Adrenal gland (tissue), 12 donors: Measurements from ENCODE around the gene ZDHHC16. TPM values are rescaled to one million over a fixed set of nuclear protein-coding genes. Genes with fewer than 3 reads are reported as not detected.

Experiments used
- DNase-seq, 7 donors: peaks; one replicate each; pipeline ENCODE4 v3.0.0-alpha.2; 2019 to 2020
- H3K27ac ChIP-seq, 5 donors: fragments of 200-600 bp; sonication (generic) in 4 of 5; 1 replicate in 3 of 5; 2 replicates in 2 of 5; pipeline versions ENCODE4 v1.5.1 to v1.8.0; 2016 to 2020; ENCODE audit warnings: mild to moderate bottlenecking in 1 of 5
- H3K27me3 ChIP-seq: fragments of 200-600 bp; 2 replicates; pipeline ENCODE4 v1.8.0; 2021
- H3K36me3 ChIP-seq, 2 donors: fragments of 200-600 bp; replicated peaks in 1 of 2; 1 replicate in 1 of 2; 2 replicates in 1 of 2; pipeline versions ENCODE4 v1.5.1 to v1.8.0; 2018 to 2022
- H3K4me1 ChIP-seq, 2 donors: fragments of 200-600 bp; replicated peaks in 1 of 2; 1 replicate in 1 of 2; 2 replicates in 1 of 2; pipeline versions ENCODE4 v1.5.1 to v1.8.0; 2018 to 2021
- H3K4me3 ChIP-seq, 4 donors: fragments of 200-600 bp; sonication (generic) in 3 of 4; one replicate each; pipeline ENCODE4 v1.5.1; 2016 to 2018
- H3K9me3 ChIP-seq, 3 donors: fragments of 200-600 bp; sonication (generic) in 1 of 3; replicated peaks in 1 of 3; 1 replicate in 2 of 3; 2 replicates in 1 of 3; pipeline versions ENCODE4 v1.5.1 to v1.8.0; 2016 to 2021
- POLR2A ChIP-seq, 2 donors: fragments of 450-650 bp; IDR thresholded peaks; one replicate each; pipeline ENCODE4 v1.6.1; 2017; ENCODE audit warnings: antibody characterized with exemption in 2 of 2, mild to moderate bottlenecking in 2 of 2, moderate library complexity in 1 of 2
- WGBS, 4 donors: extraction: QIAGEN DNeasy Blood & Tissue Kit in 2 of 4; methylation state at CpG; one replicate each; pipeline versions ENCODE4 v1.1.5 to v1.1.7; 2013 to 2017; 5-methylcytosine and 5-hydroxymethylcytosine counted together
- intact Hi-C, 2 donors: fragments of 100-400 bp; cut with DNase I; formaldehyde crosslinking; loops; one replicate each; pipeline versions ENCODE4 v1.14.1 to v1.15.0; 2022 to 2023
- polyA plus RNA-seq, 3 donors: library from polyadenylated mRNA; stranded (reverse); fragments of 200-250 nt in 2 of 3; fragments of 350-450 nt in 1 of 3; fragmentation: Illumina TruSeq in 1 of 3; extraction: RNeasy Lipid Tissue Mini Kit (QIAGEN cat#74804) in 1 of 3; gene quantifications; one replicate each; pipeline ENCODE4 v1.2.3, GENCODE V29; 2013 to 2014
- small RNA-seq, 2 donors: library from RNA; depleted of rRNA; stranded (forward); fragments of <200 nt; gene quantifications; one replicate each; pipeline ENCODE3, GENCODE V24; 2016
- total RNA-seq, 9 donors: library from RNA; depleted of rRNA in 4 of 9; stranded (reverse); fragments of >200 nt in 4 of 9; fragments of 120-200 nt in 1 of 9; fragmentation: NEBNext Ultra II Directional in 1 of 9; extraction: Animal tissue kit (Norgen Biotek cat#: 25700) in 1 of 9; gene quantifications; one replicate each; pipeline versions ENCODE4 v1.1.0 to v1.2.4, GENCODE V29; 2013 to 2023
- TF ChIP-seq, protein P1 (sequence below), 6 experiments: fragments of 450-650 bp in 4 of 6; fragments of 200-600 bp in 2 of 6; sonication (generic) in 1 of 6; IDR thresholded peaks; 1 replicate in 5 of 6; 2 replicates in 1 of 6; pipeline versions ENCODE4 v1.5.1 to v1.8.0; 2016 to 2021; ENCODE audit warnings: antibody characterized with exemption in 6 of 6, mild to moderate bottlenecking in 2 of 6, moderate library complexity in 1 of 6
- donor health status: healthy with polysubstance abuse.
- donor health status: Bipolar disorder and iron deficiency.
- donor health status: DM: yes; HTN: yes; CAD: no.
- donor health status: DM: no; HTN: no; CAD: no.
- donor health status: DM: no; HTN: no; CAD: no.
- donor health status: DM: yes; HTN: yes; CAD: no.

Gene ZDHHC16
- total and polyA plus RNA-seq, 12 donors: 18.8 to 58.7 (median 27.8) TPM

DNA sequence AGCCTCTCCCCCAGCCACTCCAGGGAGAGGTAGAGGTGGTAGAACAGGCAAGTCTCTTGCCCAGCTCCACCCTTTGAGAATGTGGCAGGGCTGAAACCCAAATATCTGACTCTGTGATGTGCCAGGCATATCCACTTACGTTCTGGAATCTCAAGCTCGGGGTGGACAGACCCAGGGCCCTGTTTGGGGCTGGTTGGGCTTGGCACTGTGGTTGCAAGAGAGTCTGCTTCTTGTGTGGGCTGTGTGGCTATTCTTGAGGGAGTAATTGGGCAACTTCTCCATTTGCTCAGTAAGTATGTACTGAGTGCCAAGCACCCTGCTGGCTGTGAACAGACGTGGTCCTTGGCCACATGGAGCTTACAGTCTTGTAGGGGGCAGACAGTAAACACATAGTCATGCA is 57.4 kb downstream of the ZDHHC16 start:
- peaks cover 9 to 10% of the 10 kb centered on the region in 2 donors for H3K4me1 ChIP-seq
- intact Hi-C loops: loop anchor here in 1 of 2 donors (5.0 kb wide), 1 partner anchor 39 kb away; no protein-coding TSS in a partner anchor

DNA sequence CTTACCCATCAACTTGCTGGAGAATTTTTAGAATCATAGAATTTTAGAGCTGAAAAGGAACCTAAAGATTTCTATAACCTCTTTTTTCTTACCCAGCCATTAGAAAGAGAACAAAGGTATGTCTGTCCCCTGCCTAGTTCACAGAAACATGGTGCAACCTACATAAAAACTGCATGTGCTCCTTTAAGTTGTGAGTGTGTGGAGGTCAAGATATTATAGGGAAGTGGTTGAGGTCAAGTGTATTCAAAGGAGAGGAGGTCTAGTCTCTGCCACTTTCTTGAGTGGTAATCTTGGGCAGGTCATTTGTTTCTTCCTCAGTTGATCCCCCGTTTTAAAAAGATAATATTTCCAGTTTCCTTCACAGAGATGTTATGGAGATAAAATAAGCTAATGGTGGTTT is 59.2 kb downstream of the ZDHHC16 start:
- no peak overlapping the region for H3K27ac ChIP-seq
- intact Hi-C loops: no loop called here
- 65 to 75% (median 73%) methylated on average over 1 of the region's 1 CpG for WGBS, 4 donors
- H3K9me3 ChIP-seq: no peaks in the 10 kb centered on the region
- H3K36me3 ChIP-seq: no peaks in the 10 kb centered on the region
- DNase-seq: no peak
- H3K27me3 ChIP-seq: no peaks in the 10 kb centered on the region
- TF ChIP-seq POLR2A (IDR thresholded peaks at IDR 0.05): no peak
- TF ChIP-seq, protein P1, sequence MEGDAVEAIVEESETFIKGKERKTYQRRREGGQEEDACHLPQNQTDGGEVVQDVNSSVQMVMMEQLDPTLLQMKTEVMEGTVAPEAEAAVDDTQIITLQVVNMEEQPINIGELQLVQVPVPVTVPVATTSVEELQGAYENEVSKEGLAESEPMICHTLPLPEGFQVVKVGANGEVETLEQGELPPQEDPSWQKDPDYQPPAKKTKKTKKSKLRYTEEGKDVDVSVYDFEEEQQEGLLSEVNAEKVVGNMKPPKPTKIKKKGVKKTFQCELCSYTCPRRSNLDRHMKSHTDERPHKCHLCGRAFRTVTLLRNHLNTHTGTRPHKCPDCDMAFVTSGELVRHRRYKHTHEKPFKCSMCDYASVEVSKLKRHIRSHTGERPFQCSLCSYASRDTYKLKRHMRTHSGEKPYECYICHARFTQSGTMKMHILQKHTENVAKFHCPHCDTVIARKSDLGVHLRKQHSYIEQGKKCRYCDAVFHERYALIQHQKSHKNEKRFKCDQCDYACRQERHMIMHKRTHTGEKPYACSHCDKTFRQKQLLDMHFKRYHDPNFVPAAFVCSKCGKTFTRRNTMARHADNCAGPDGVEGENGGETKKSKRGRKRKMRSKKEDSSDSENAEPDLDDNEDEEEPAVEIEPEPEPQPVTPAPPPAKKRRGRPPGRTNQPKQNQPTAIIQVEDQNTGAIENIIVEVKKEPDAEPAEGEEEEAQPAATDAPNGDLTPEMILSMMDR (IDR thresholded peaks at IDR 0.05): no peak
- no peak overlapping the region for H3K4me3 ChIP-seq
- H3K4me1 ChIP-seq: peaks cover 4 to 5% of the 10 kb centered on the region in 2 donors

More for the DNA sequence above, 57.4 kb downstream of the ZDHHC16 start:
- no peak for TF ChIP-seq POLR2A (IDR thresholded peaks at IDR 0.05)
- TF ChIP-seq, protein P1 (IDR thresholded peaks at IDR 0.05): no peak
- Histone ChIP-seq H3K27me3 (no peaks in the 10 kb centered on the region), H3K36me3 (no peaks in the 10 kb centered on the region), H3K27ac (no peak overlapping the region), H3K9me3 (no peaks in the 10 kb centered on the region), H3K4me3 (no peak overlapping the region)
- WGBS, 4 donors: 76 to 93% (median 81%) methylated on average over 2 to 3 of the region's 3 CpGs
- no peak for DNase-seq

DNA sequence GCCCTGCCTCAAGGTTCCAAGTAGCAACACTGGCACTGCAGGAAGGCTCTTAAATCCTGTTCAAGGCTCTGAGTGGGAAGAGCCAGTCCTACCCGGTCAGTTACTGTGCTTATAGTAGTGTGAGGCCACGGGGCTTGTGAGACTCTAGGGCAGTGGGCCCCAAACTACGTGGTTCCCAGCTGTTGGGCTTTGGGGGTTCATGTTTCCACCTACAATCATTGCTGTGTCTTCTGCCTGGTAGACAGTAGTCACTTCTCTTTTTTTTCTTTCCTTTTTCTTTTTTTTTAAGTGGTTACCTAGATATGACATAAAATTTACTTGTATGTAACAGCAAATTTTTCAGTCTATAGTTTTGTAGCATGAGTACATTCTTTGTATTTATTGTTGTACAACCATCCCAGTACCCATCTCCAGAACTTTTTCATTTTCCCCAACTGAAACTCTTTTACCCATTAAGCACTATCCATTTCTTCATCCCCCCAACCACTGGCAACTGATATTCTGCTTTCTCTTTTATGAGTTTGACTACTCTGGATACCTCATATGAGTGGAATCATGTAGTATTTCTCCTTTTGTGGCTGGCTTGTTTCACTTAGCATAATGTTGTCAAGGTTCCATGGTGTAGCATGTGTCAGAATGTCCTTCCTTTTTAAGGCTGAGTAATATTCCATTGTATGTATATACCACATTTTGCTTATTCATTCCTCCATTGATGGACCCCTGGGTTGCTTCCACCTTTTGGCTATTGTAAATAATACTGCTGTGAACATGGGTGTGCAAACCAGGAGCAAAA is 60.4 kb downstream of the ZDHHC16 start:
- WGBS, 4 donors: 81 to 92% (median 85%) methylated on average over 3 of the region's 3 CpGs
- Histone ChIP-seq H3K27ac (no peak overlapping the region), H3K36me3 (no peaks in the 10 kb centered on the region), H3K27me3 (no peaks in the 10 kb centered on the region), H3K4me3 (no peak overlapping the region), H3K4me1 (no peaks in the 10 kb centered on the region), H3K9me3 (no peaks in the 10 kb centered on the region)
- TF ChIP-seq, protein P1 (IDR thresholded peaks at IDR 0.05): no peak
- no peak for TF ChIP-seq POLR2A (IDR thresholded peaks at IDR 0.05)
- no peak for DNase-seq
- intact Hi-C loops: no loop called here

Small RNAs within 50 kb of the gene (small RNA-seq; reads per million reads assigned to genes)
- 0 reads per million in 2 donors for gene RF00019

Other genes starting within 250 kb of the ZDHHC16 start
- 10 to 100 TPM in 1 of 9 donors, 1 to 10 TPM in 8; 4.3 to 15.0 (median 6.9) TPM for gene ARHGAP19, start 153.5 kb upstream of the ZDHHC16 start, total RNA-seq
- 1 to 10 TPM; 1.7 to 7.6 (median 2.2) TPM for gene ARHGAP19, start 153.5 kb upstream of the ZDHHC16 start, polyA plus RNA-seq
- gene FRAT1, start 126.9 kb upstream of the ZDHHC16 start, total RNA-seq: 10 to 100 TPM in 2 of 9 donors, 1 to 10 TPM in 7; 2.0 to 11.1 (median 7.4) TPM
- gene FRAT1, start 126.9 kb upstream of the ZDHHC16 start, polyA plus RNA-seq: 1 to 10 TPM; 1.3 to 2.7 (median 2.3) TPM
- gene FRAT2, start 111.4 kb upstream of the ZDHHC16 start, total RNA-seq: 10 to 100 TPM in 5 of 9 donors, 1 to 10 TPM in 4; 3.4 to 17.9 (median 10.0) TPM
- gene FRAT2, start 111.4 kb upstream of the ZDHHC16 start, polyA plus RNA-seq: 1 to 10 TPM; 2.8 to 4.1 (median 3.3) TPM
- gene RRP12, start 44.8 kb upstream of the ZDHHC16 start, total RNA-seq: 10 to 100 TPM; 13.3 to 56.9 (median 27.5) TPM
- gene RRP12, start 44.8 kb upstream of the ZDHHC16 start, polyA plus RNA-seq: 10 to 100 TPM; 27.2 to 42.9 (median 35.6) TPM
- gene PGAM1, start 20.0 kb upstream of the ZDHHC16 start, total RNA-seq: 100 to 1,000 TPM; 307 to 578 (median 404) TPM
- 100 to 1,000 TPM in 1 of 3 donors, 10 to 100 TPM in 2; 55.4 to 627 (median 84.4) TPM for gene PGAM1, start 20.0 kb upstream of the ZDHHC16 start, polyA plus RNA-seq
- 10 to 100 TPM; 22.3 to 95.8 (median 32.7) TPM for gene EXOSC1, start 169 bp upstream of the ZDHHC16 start, total RNA-seq
- 10 to 100 TPM; 38.3 to 46.7 (median 38.5) TPM for gene EXOSC1, start 169 bp upstream of the ZDHHC16 start, polyA plus RNA-seq
- gene MMS19, start 52.2 kb downstream of the ZDHHC16 start, total RNA-seq: 100 to 1,000 TPM in 1 of 9 donors, 10 to 100 TPM in 8; 38.7 to 139 (median 61.0) TPM
- 10 to 100 TPM; 46.8 to 79.8 (median 68.4) TPM for gene MMS19, start 52.2 kb downstream of the ZDHHC16 start, polyA plus RNA-seq
- 10 to 100 TPM in 8 of 9 donors, 1 to 10 TPM in 1; 7.9 to 24.2 (median 13.3) TPM for gene UBTD1, start 52.7 kb downstream of the ZDHHC16 start, total RNA-seq
- gene UBTD1, start 52.7 kb downstream of the ZDHHC16 start, polyA plus RNA-seq: 10 to 100 TPM in 2 of 3 donors, 1 to 10 TPM in 1; 1.4 to 20.6 (median 17.4) TPM
- 1 to 10 TPM in 5 of 9 donors, under 1 TPM in 2, not detected in 2; 0.67 to 2.9 (median 2.3) TPM for gene ANKRD2, start 126.6 kb downstream of the ZDHHC16 start, total RNA-seq
- gene ANKRD2, start 126.6 kb downstream of the ZDHHC16 start, polyA plus RNA-seq: under 1 TPM; 0.24 to 0.81 (median 0.72) TPM
- 10 to 100 TPM in 6 of 9 donors, 1 to 10 TPM in 3; 2.1 to 30.8 (median 13.3) TPM for gene HOGA1, start 138.2 kb downstream of the ZDHHC16 start, total RNA-seq
- 10 to 100 TPM in 2 of 3 donors, 1 to 10 TPM in 1; 3.2 to 13.6 (median 12.1) TPM for gene HOGA1, start 138.2 kb downstream of the ZDHHC16 start, polyA plus RNA-seq
- 1 to 10 TPM in 3 of 9 donors, under 1 TPM in 3, not detected in 3; 0.47 to 2.3 (median 1.0) TPM for gene C10orf62, start 143.5 kb downstream of the ZDHHC16 start, total RNA-seq
- gene C10orf62, start 143.5 kb downstream of the ZDHHC16 start, polyA plus RNA-seq: 1 to 10 TPM in 1 of 3 donors, under 1 TPM in 2; 0.26 to 1.3 (median 0.44) TPM
- gene MORN4, start 187.3 kb downstream of the ZDHHC16 start, total RNA-seq: 10 to 100 TPM in 2 of 9 donors, 1 to 10 TPM in 7; 1.6 to 12.2 (median 7.9) TPM
- 10 to 100 TPM in 2 of 3 donors, 1 to 10 TPM in 1; 5.1 to 15.0 (median 11.7) TPM for gene MORN4, start 187.3 kb downstream of the ZDHHC16 start, polyA plus RNA-seq
- gene PI4K2A, start 194.5 kb downstream of the ZDHHC16 start, total RNA-seq: 10 to 100 TPM; 30.0 to 70.8 (median 41.6) TPM
- 10 to 100 TPM; 17.8 to 69.8 (median 18.2) TPM for gene PI4K2A, start 194.5 kb downstream of the ZDHHC16 start, polyA plus RNA-seq
- 100 to 1,000 TPM in 1 of 9 donors, 10 to 100 TPM in 8; 13.1 to 158 (median 27.1) TPM for gene AVPI1, start 241.1 kb downstream of the ZDHHC16 start, total RNA-seq
- 10 to 100 TPM; 15.4 to 19.7 (median 15.7) TPM for gene AVPI1, start 241.1 kb downstream of the ZDHHC16 start, polyA plus RNA-seq